ENCODE data around the gene PPFIBP1.
"Not testable (repeated sequence)": the region's sequence is repeated elsewhere in the genome, so short reads cannot be mapped to it uniquely, and the experiment has no call there.

PPFIBP1 gene

GRCh38 chr12:27589419-27589818 is 65.4 kb downstream of the PPFIBP1 start:
- no peak for DNase-seq

- not testable (repeated sequence) for DNase-seq
Measured at GRCh38 chr12:27591698-27592097, 67.7 kb downstream of the PPFIBP1 start.

GRCh38 chr12:27592548-27592947 is 68.5 kb downstream of the PPFIBP1 start:
- peak in 1 of 51 donors; percentile 41 for DNase-seq

- DNase-seq, result no peak
Measured at GRCh38 chr12:27593266-27593665, 69.3 kb downstream of the PPFIBP1 start.

- DNase-seq, result peak in 20 of 51 donors; percentile 1 to 42 (median 14)
Measured at GRCh38 chr12:27595231-27595642, 71.2 kb downstream of the PPFIBP1 start.

GRCh38 chr12:27598866-27599265 is 74.9 kb downstream of the PPFIBP1 start:
- not testable (repeated sequence) for DNase-seq

- not testable (repeated sequence) for DNase-seq
Measured at GRCh38 chr12:27601056-27601828, 77.2 kb downstream of the PPFIBP1 start.

GRCh38 chr12:27602516-27602915 is 78.5 kb downstream of the PPFIBP1 start:
- no peak for DNase-seq

- DNase-seq, result peak in 4 of 51 donors; percentile 2 to 5 (median 3)
Measured at GRCh38 chr12:27604431-27604830, 80.4 kb downstream of the PPFIBP1 start.

- DNase-seq, result no peak
Measured at GRCh38 chr12:27606986-27607385, 83.0 kb downstream of the PPFIBP1 start.

GRCh38 chr12:27607591-27607990 is 83.6 kb downstream of the PPFIBP1 start:
- DNase-seq, result no peak

GRCh38 chr12:27608890-27609289 is 84.9 kb downstream of the PPFIBP1 start:
- no peak for DNase-seq

- no peak for DNase-seq
Measured at GRCh38 chr12:27610374-27610773, 86.4 kb downstream of the PPFIBP1 start.

- no peak for DNase-seq
Measured at GRCh38 chr12:27614386-27614785, 90.4 kb downstream of the PPFIBP1 start.

- DNase-seq, result no peak
Measured at GRCh38 chr12:27614866-27615265, 90.9 kb downstream of the PPFIBP1 start.

GRCh38 chr12:27615331-27615891 is 91.4 kb downstream of the PPFIBP1 start:
- DNase-seq, result no peak

- no peak for DNase-seq
Measured at GRCh38 chr12:27616356-27617142, 92.5 kb downstream of the PPFIBP1 start.

- DNase-seq, result no peak
Measured at GRCh38 chr12:27618836-27619235, 94.8 kb downstream of the PPFIBP1 start.

- no peak for DNase-seq
Measured at GRCh38 chr12:27619308-27619707, 95.3 kb downstream of the PPFIBP1 start.

GRCh38 chr12:27620121-27620520 is 96.1 kb downstream of the PPFIBP1 start:
- no peak for DNase-seq

GRCh38 chr12:27622436-27623195 is 98.6 kb downstream of the PPFIBP1 start:
- DNase-seq, result no peak

GRCh38 chr12:27623645-27624044 is 99.6 kb downstream of the PPFIBP1 start:
- no peak for DNase-seq

Measured in hypothalamus (tissue), 51 donors.